Measurements from ENCODE around the gene UNC45A. TPM values are rescaled to one million over a fixed set of nuclear protein-coding genes. Genes with fewer than 3 reads are reported as not detected.

Gene UNC45A
- total RNA-seq, 1 experiment from 2014 or later: 101 TPM

GRCh38 chr15:90974216-90974615 lies 39.1 kb downstream of the UNC45A start:
- POLR2A ChIA-PET: no interaction called here
- no peaks in the 10 kb centered on the region for H3K9me3 Mint-ChIP-seq
- no peak for ATAC-seq

DNA sequence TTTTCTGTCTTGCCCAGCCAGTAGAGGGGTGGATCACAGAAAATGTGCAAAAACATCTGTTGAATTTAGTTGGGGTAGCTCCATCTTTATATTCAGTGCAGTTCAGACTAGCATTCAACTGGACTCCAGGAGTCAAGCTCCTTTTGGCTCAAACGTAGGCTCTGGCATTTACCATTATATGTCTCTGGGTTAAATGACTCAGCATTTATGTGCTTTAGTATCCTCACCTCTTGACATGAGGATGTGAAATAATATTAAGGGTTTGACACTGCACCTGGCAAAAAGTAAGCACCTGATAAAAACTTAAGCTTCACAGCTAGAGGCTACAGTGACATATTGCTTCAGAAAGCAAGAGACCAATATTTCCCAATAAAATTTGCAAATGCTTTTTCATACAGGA lies 44.5 kb downstream of the UNC45A start:
- no peak overlapping the region for H3K4me3 Mint-ChIP-seq
- ATAC-seq (no peak), DNase-seq (ENCODE audit: low spot score) (no peak)
- POLR2A ChIA-PET: interaction anchor here (0.6 kb wide), 1 partner anchor 610 kb away, joined by 6 read pairs; no protein-coding TSS in a partner anchor
- CTCF ChIA-PET: interaction anchor here (0.5 to 5.4 kb wide), 2 partner anchors 22 to 289 kb away, joined by 3 to 24 read pairs; no protein-coding TSS in a partner anchor
- no peaks in the 10 kb centered on the region for H3K9me3 Mint-ChIP-seq
- no peaks in the 10 kb centered on the region for H3K27me3 Mint-ChIP-seq (ENCODE audit: low read depth)
- H3K27ac Mint-ChIP-seq: no peak overlapping the region
- H3K36me3 Mint-ChIP-seq: peaks cover 88% of the 10 kb centered on the region
- H3K4me1 Mint-ChIP-seq: no peaks in the 10 kb centered on the region
- TF ChIP-seq, protein P1, sequence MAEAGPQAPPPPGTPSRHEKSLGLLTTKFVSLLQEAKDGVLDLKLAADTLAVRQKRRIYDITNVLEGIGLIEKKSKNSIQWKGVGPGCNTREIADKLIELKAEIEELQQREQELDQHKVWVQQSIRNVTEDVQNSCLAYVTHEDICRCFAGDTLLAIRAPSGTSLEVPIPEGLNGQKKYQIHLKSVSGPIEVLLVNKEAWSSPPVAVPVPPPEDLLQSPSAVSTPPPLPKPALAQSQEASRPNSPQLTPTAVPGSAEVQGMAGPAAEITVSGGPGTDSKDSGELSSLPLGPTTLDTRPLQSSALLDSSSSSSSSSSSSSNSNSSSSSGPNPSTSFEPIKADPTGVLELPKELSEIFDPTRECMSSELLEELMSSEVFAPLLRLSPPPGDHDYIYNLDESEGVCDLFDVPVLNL (CRISPR knock-in tag; IDR thresholded peaks at IDR 0.05; ENCODE audit: borderline replicate concordance, low read depth): no peak
- TF ChIP-seq JAZF1 (CRISPR knock-in tag; IDR thresholded peaks at IDR 0.05): no peak
- no peak for TF ChIP-seq GTF2I (CRISPR knock-in tag; conservative IDR thresholded peaks at IDR 0.05)
- TF ChIP-seq, protein P2, sequence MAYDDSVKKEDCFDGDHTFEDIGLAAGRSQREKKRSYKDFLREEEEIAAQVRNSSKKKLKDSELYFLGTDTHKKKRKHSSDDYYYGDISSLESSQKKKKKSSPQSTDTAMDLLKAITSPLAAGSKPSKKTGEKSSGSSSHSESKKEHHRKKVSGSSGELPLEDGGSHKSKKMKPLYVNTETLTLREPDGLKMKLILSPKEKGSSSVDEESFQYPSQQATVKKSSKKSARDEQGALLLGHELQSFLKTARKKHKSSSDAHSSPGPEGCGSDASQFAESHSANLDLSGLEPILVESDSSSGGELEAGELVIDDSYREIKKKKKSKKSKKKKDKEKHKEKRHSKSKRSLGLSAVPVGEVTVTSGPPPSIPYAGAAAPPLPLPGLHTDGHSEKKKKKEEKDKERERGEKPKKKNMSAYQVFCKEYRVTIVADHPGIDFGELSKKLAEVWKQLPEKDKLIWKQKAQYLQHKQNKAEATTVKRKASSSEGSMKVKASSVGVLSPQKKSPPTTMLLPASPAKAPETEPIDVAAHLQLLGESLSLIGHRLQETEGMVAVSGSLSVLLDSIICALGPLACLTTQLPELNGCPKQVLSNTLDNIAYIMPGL (CRISPR knock-in tag; IDR thresholded peaks at IDR 0.05): no peak
- no peak for TF ChIP-seq ATF1 (CRISPR knock-in tag; IDR thresholded peaks at IDR 0.05)
- no peak for TF ChIP-seq ZNF138 (CRISPR knock-in tag; conservative IDR thresholded peaks at IDR 0.05)
- TF ChIP-seq KAT7 (CRISPR knock-in tag; IDR thresholded peaks at IDR 0.05; ENCODE audit: borderline replicate concordance): no peak
- no peak for TF ChIP-seq ZNF219 (CRISPR knock-in tag; IDR thresholded peaks at IDR 0.05; ENCODE audit: borderline replicate concordance)
- TF ChIP-seq ATF3 (CRISPR knock-in tag; conservative IDR thresholded peaks at IDR 0.05): no peak
- TF ChIP-seq, protein P3, sequence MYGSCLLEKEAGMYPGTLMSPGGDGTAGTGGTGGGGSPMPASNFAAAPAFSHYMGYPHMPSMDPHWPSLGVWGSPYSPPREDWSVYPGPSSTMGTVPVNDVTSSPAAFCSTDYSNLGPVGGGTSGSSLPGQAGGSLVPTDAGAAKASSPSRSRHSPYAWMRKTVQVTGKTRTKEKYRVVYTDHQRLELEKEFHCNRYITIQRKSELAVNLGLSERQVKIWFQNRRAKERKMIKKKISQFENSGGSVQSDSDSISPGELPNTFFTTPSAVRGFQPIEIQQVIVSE (CRISPR knock-in tag; IDR thresholded peaks at IDR 0.05; ENCODE audit: borderline replicate concordance): no peak
- TF ChIP-seq ZNF317 (CRISPR knock-in tag; IDR thresholded peaks at IDR 0.05; ENCODE audit: borderline replicate concordance, low read depth): no peak
- TF ChIP-seq, protein P4, sequence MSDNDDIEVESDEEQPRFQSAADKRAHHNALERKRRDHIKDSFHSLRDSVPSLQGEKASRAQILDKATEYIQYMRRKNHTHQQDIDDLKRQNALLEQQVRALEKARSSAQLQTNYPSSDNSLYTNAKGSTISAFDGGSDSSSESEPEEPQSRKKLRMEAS (CRISPR knock-in tag; IDR thresholded peaks at IDR 0.05): no peak
- TF ChIP-seq ERG (CRISPR knock-in tag; IDR thresholded peaks at IDR 0.05): no peak
- no peak for TF ChIP-seq FOXK1 (CRISPR knock-in tag; IDR thresholded peaks at IDR 0.05)
- TF ChIP-seq, protein P5, sequence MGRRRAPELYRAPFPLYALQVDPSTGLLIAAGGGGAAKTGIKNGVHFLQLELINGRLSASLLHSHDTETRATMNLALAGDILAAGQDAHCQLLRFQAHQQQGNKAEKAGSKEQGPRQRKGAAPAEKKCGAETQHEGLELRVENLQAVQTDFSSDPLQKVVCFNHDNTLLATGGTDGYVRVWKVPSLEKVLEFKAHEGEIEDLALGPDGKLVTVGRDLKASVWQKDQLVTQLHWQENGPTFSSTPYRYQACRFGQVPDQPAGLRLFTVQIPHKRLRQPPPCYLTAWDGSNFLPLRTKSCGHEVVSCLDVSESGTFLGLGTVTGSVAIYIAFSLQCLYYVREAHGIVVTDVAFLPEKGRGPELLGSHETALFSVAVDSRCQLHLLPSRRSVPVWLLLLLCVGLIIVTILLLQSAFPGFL (CRISPR knock-in tag; IDR thresholded peaks at IDR 0.05; ENCODE audit: borderline replicate concordance): no peak

More at GRCh38 chr15:90974216-90974615, 39.1 kb downstream of the UNC45A start:
- Mint-ChIP-seq H3K27ac (no peak overlapping the region), H3K4me1 (no peaks in the 10 kb centered on the region), H3K36me3 (peaks cover 74% of the 10 kb centered on the region), H3K27me3 (ENCODE audit: low read depth) (no peaks in the 10 kb centered on the region), H3K4me3 (no peak overlapping the region)
- CTCF ChIA-PET: no interaction called here
- TF ChIP-seq NFYB (CRISPR knock-in tag; conservative IDR thresholded peaks at IDR 0.05; ENCODE audit: low read depth) (no peak), ZNF423 (CRISPR knock-in tag; IDR thresholded peaks at IDR 0.05) (no peak), ETV6 (CRISPR knock-in tag; IDR thresholded peaks at IDR 0.05) (no peak), AFF4 (CRISPR knock-in tag; IDR thresholded peaks at IDR 0.05; ENCODE audit: borderline replicate concordance) (no peak), SOX15 (CRISPR knock-in tag; IDR thresholded peaks at IDR 0.05) (no peak), CREM (CRISPR knock-in tag; IDR thresholded peaks at IDR 0.05) (no peak)
- TF ChIP-seq, protein P6, sequence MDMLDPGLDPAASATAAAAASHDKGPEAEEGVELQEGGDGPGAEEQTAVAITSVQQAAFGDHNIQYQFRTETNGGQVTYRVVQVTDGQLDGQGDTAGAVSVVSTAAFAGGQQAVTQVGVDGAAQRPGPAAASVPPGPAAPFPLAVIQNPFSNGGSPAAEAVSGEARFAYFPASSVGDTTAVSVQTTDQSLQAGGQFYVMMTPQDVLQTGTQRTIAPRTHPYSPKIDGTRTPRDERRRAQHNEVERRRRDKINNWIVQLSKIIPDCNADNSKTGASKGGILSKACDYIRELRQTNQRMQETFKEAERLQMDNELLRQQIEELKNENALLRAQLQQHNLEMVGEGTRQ (CRISPR knock-in tag; IDR thresholded peaks at IDR 0.05): no peak
- DNase-seq (ENCODE audit: low spot score): no peak

All from WTC11 (cell line).